Nephron progenitor cell (in vitro differentiated cells): ENCODE data around the gene CDK17.
"Not testable (repeated sequence)": the region's sequence is repeated elsewhere in the genome, so short reads cannot be mapped to it uniquely, and the experiment has no call there.

ENCODE experiments used
- DNase-seq: peaks from one replicate; pipeline ENCODE4 v3.0.0; 2021
- H3K27ac Mint-ChIP-seq: 2 replicates; pipeline ENCODE4 v1.8.0; 2021; ENCODE audit warnings: mild to moderate bottlenecking, moderate library complexity, mixed read lengths
- H3K27me3 Mint-ChIP-seq: 2 replicates; pipeline ENCODE4 v1.8.0; 2021; ENCODE audit warnings: mild to moderate bottlenecking, low read depth, mixed read lengths; ENCODE audit not compliant: poor library complexity
- H3K36me3 Mint-ChIP-seq: 2 replicates; pipeline ENCODE4 v1.8.0; 2021; ENCODE audit warnings: low read depth, mixed read lengths
- H3K4me1 Mint-ChIP-seq: 2 replicates; pipeline ENCODE4 v1.8.0; 2021; ENCODE audit warnings: mixed read lengths
- H3K4me3 Mint-ChIP-seq: 2 replicates; pipeline ENCODE4 v1.8.0; 2021; ENCODE audit warnings: mild to moderate bottlenecking, moderate library complexity, mixed read lengths
- H3K9me3 Mint-ChIP-seq: 2 replicates; pipeline ENCODE4 v1.8.0; 2021; ENCODE audit warnings: mild to moderate bottlenecking, moderate library complexity, mixed read lengths
- TF ChIP-seq, protein P1 (sequence below): fragments of 200-600 bp; sonication (generic); IDR thresholded peaks from 2 replicates; pipeline ENCODE4 v1.5.0; 2021; ENCODE audit warnings: antibody characterized with exemption

Gene CDK17

GRCh38 chr12:96392397-96392796 is 7.8 kb downstream of the CDK17 start:
- peaks cover 20% of the 10 kb centered on the region for H3K9me3 Mint-ChIP-seq
- no peak overlapping the region for H3K4me3 Mint-ChIP-seq
- peaks cover 35% of the 10 kb centered on the region for H3K36me3 Mint-ChIP-seq
- no peak for DNase-seq
- H3K27ac Mint-ChIP-seq: no peak overlapping the region
- H3K27me3 Mint-ChIP-seq: no peaks in the 10 kb centered on the region
- TF ChIP-seq, protein P1, sequence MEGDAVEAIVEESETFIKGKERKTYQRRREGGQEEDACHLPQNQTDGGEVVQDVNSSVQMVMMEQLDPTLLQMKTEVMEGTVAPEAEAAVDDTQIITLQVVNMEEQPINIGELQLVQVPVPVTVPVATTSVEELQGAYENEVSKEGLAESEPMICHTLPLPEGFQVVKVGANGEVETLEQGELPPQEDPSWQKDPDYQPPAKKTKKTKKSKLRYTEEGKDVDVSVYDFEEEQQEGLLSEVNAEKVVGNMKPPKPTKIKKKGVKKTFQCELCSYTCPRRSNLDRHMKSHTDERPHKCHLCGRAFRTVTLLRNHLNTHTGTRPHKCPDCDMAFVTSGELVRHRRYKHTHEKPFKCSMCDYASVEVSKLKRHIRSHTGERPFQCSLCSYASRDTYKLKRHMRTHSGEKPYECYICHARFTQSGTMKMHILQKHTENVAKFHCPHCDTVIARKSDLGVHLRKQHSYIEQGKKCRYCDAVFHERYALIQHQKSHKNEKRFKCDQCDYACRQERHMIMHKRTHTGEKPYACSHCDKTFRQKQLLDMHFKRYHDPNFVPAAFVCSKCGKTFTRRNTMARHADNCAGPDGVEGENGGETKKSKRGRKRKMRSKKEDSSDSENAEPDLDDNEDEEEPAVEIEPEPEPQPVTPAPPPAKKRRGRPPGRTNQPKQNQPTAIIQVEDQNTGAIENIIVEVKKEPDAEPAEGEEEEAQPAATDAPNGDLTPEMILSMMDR: no peak
- peaks cover 16% of the 10 kb centered on the region for H3K4me1 Mint-ChIP-seq

DNA sequence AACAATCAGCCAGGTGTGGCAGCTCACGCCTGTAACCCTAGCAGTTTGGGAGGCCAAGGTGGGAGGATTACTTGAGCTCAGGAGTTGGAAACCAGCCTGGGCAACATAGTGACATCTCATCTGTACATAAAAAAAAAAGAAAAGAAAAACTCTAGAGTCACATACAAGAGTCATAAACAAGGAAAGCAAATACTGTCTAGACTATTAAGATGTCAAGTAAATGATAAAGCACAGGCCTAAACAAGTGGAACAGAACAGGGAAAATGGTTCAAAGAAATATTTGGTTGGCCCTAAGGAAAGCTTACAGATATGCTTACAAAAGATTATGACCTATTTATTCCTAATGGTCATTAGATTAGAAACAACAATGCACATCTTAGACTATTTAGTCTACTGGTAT is 12.3 kb downstream of the CDK17 start:
- peaks cover 43% of the 10 kb centered on the region for H3K9me3 Mint-ChIP-seq
- no peaks in the 10 kb centered on the region for H3K27me3 Mint-ChIP-seq
- no peak for DNase-seq
- peaks cover 65% of the 10 kb centered on the region for H3K36me3 Mint-ChIP-seq
- H3K4me3 Mint-ChIP-seq: no peak overlapping the region
- H3K4me1 Mint-ChIP-seq: no peaks in the 10 kb centered on the region
- TF ChIP-seq, protein P1: no peak
- H3K27ac Mint-ChIP-seq: peak overlapping the region; percentile 45

GRCh38 chr12:96386794-96387193 is 13.4 kb downstream of the CDK17 start:
- H3K27me3 Mint-ChIP-seq: no peaks in the 10 kb centered on the region
- no peak overlapping the region for H3K4me3 Mint-ChIP-seq
- H3K4me1 Mint-ChIP-seq: no peaks in the 10 kb centered on the region
- peak overlapping the region; percentile 84 for H3K27ac Mint-ChIP-seq
- TF ChIP-seq, protein P1: no peak
- no peak for DNase-seq
- peaks cover 52% of the 10 kb centered on the region for H3K9me3 Mint-ChIP-seq
- peaks cover 75% of the 10 kb centered on the region for H3K36me3 Mint-ChIP-seq

DNA sequence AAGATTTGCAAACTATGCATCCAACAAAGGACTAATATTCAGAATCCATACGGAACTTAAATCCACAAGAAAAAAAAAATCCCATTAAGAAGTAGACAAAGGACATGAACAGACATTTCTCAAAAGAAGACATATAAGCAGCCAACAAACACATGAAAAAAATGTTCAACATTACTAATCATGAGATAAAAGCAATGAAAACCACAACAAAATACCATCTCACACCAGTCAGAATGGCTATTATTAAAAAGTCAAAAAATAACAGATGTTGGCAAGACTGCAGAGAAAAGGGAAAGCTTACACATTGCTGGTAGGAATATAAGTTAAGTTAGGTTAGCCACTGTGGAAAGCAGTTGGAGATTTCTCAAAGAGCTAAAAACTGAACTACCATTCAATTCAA is 16.2 kb downstream of the CDK17 start:
- H3K27ac Mint-ChIP-seq: no peak overlapping the region
- TF ChIP-seq, protein P1: no peak
- peaks cover 64% of the 10 kb centered on the region for H3K9me3 Mint-ChIP-seq

GRCh38 chr12:96383371-96383770 is 16.9 kb downstream of the CDK17 start:
- Mint-ChIP-seq H3K27me3 (no peaks in the 10 kb centered on the region), H3K4me1 (no peaks in the 10 kb centered on the region), H3K27ac (no peak overlapping the region), H3K36me3 (peaks cover 79% of the 10 kb centered on the region), H3K9me3 (peaks cover 66% of the 10 kb centered on the region), H3K4me3 (no peak overlapping the region)
- TF ChIP-seq, protein P1: no peak
- no peak for DNase-seq

More for the DNA sequence above, 16.2 kb downstream of the CDK17 start:
- Mint-ChIP-seq H3K4me1 (no peaks in the 10 kb centered on the region), H3K36me3 (peaks cover 77% of the 10 kb centered on the region), H3K4me3 (no peak overlapping the region), H3K27me3 (no peaks in the 10 kb centered on the region)
- no peak for DNase-seq

- Mint-ChIP-seq H3K9me3 (peaks cover 61% of the 10 kb centered on the region), H3K36me3 (peaks cover 64% of the 10 kb centered on the region)
- DNase-seq, H3K27me3 Mint-ChIP-seq, H3K4me3 Mint-ChIP-seq, H3K27ac Mint-ChIP-seq, H3K4me1 Mint-ChIP-seq: not testable (repeated sequence)
Measured at GRCh38 chr12:96379743-96380142, 20.5 kb downstream of the CDK17 start.
